ENCODE measurements around the gene SH2D1A.

- TF ChIP-seq CTCF (IDR thresholded peaks at IDR 0.05) (no peak), ZFX (IDR thresholded peaks at IDR 0.05; ENCODE audit: borderline replicate concordance) (no peak)
Observed at GRCh38 chrX:124392794-124393193, 46.4 kb downstream of the SH2D1A start.
